OCI-LY7 (cell line): ENCODE data around the gene DSG3. TPM values are rescaled to one million over a fixed set of nuclear protein-coding genes. Genes with fewer than 3 reads are reported as not detected.

Experiments
- BruUV-seq: library from RNA; stranded (reverse); fragments of 400-500 nt; replicated peaks from 2 replicates; lab custom pipeline; 2021; lab: Mats Ljungman, UMichigan
- CTCF ChIA-PET: fragments of 300-600 bp; sonication (Branson Sonifier 250); formaldehyde crosslinking; loops from one replicate; lab custom pipeline; 2022; ENCODE audit warnings: antibody characterized with exemption; ENCODE audit not compliant: unreplicated experiment; lab: Charles Lee
- POLR2A ChIA-PET: fragments of 300-600 bp; sonication (Branson Sonifier 250); formaldehyde crosslinking; loops from one replicate; lab custom pipeline; 2022; ENCODE audit warnings: antibody characterized with exemption; lab: Charles Lee
- DNase-seq: peaks from one replicate; pipeline ENCODE4 v3.0.0-alpha.2; 2015; ENCODE audit warnings: low spot score
- H2AFZ ChIP-seq: fragments of 200-600 bp; sonication (generic), shearing (Covaris generic); 2 replicates; pipeline ENCODE4 v1.6.1; 2014; ENCODE audit warnings: mild to moderate bottlenecking, antibody characterized with exemption, low read length, moderate library complexity
- H3K27ac ChIP-seq: fragments of 200-600 bp; sonication (generic); 2 replicates; pipeline ENCODE4 v1.5.1; 2014; ENCODE audit warnings: mixed run types, low read depth, mild to moderate bottlenecking, moderate library complexity, low read length, inconsistent platforms; ENCODE audit not compliant: poor library complexity, severe bottlenecking
- H3K36me3 ChIP-seq: fragments of 200-600 bp; sonication (generic); 2 replicates; pipeline ENCODE4 v1.6.1; 2014; ENCODE audit warnings: mild to moderate bottlenecking, antibody characterized with exemption, low read length, moderate library complexity, mixed read lengths; ENCODE audit not compliant: insufficient read depth
- H3K4me1 ChIP-seq: fragments of 200-600 bp; sonication (generic); 2 replicates; pipeline ENCODE4 v1.5.1; 2014; ENCODE audit warnings: mild to moderate bottlenecking, low read length; ENCODE audit not compliant: insufficient read depth, poor library complexity, severe bottlenecking
- H3K4me2 ChIP-seq: fragments of 200-600 bp; sonication (generic); 2 replicates; pipeline ENCODE4 v1.6.1; 2014; ENCODE audit warnings: mild to moderate bottlenecking, low read length
- H3K4me3 ChIP-seq: fragments of 200-600 bp; sonication (generic); 2 replicates; pipeline ENCODE4 v1.5.1; 2014; ENCODE audit warnings: mild to moderate bottlenecking, low read depth, low read length; ENCODE audit not compliant: poor library complexity, severe bottlenecking
- H3K79me2 ChIP-seq: fragments of 200-600 bp; sonication (generic); 2 replicates; pipeline ENCODE4 v1.6.1; 2016; ENCODE audit warnings: low read depth, mild to moderate bottlenecking, low read length, moderate library complexity, mixed read lengths; ENCODE audit not compliant: insufficient read depth
- H3K9me2 ChIP-seq: fragments of 200-600 bp; sonication (generic); 2 replicates; pipeline ENCODE4 v1.6.1; 2016; ENCODE audit warnings: mild to moderate bottlenecking, low read length, mixed read lengths; ENCODE audit not compliant: insufficient read depth
- H3K9me3 ChIP-seq: fragments of 200-600 bp; sonication (generic); 2 replicates; pipeline ENCODE4 v1.6.1; 2014; ENCODE audit warnings: mild to moderate bottlenecking, mixed run types, low read length, mixed read lengths
- H4K20me1 ChIP-seq: fragments of 200-600 bp; sonication (generic); 2 replicates; pipeline ENCODE4 v1.6.1; 2014; ENCODE audit warnings: mild to moderate bottlenecking, antibody characterized with exemption, low read length, moderate library complexity, mixed read lengths; ENCODE audit not compliant: insufficient read depth
- EZH2phosphoT487 ChIP-seq: fragments of 200-600 bp; sonication (generic); IDR thresholded peaks from 2 replicates; pipeline ENCODE4 v1.6.1; 2018; ENCODE audit warnings: low read depth, borderline replicate concordance, mild to moderate bottlenecking, mixed run types, antibody characterized with exemption, low read length, moderate library complexity, mixed read lengths
- intact Hi-C: fragments of 100-400 bp; cut with micrococcal nuclease; formaldehyde crosslinking; loops from one replicate; pipeline ENCODE4 v1.10.0; 2022; ENCODE audit not compliant: unreplicated experiment
- total RNA-seq, 2 experiments: library from RNA; depleted of rRNA in 1 of 2; stranded (reverse); fragments of >200 nt in 1 of 2; shearing (Covaris generic) in 1 of 2; gene quantifications; 2 replicates each; pipeline ENCODE4 v1.2.3, GENCODE V29; 2014 to 2022
- TF ChIP-seq, protein P1 (sequence below): fragments of 200-600 bp; sonication (generic); conservative IDR thresholded peaks from 2 replicates; pipeline ENCODE4 v1.5.1; 2014; ENCODE audit warnings: mild to moderate bottlenecking, antibody characterized with exemption, low read length, moderate library complexity, mixed read lengths

The DSG3 gene
- total RNA-seq, 2 experiments from 2014 or later: not detected

DNA sequence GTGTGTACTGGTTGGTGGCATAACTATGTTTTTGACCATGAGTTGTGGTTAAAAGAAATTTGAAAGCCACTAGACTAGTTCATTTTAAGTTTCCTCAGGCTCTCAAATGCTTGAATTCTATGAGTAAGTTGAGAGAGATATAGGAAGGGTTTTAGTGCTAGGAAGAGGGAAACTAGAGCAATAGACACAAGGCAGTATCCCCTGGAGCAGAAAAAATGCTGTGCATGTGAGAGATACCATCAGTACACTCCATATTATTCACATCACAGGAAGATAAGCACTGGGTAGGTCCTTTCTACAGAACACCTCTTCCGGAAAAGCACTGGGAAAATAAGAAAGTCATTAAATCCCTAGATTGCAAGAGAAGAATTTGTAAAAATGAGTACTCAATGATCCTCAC is 19.3 kb upstream of the DSG3 start:
- no peak overlapping the region for H2AFZ ChIP-seq
- H4K20me1 ChIP-seq: no peaks in the 10 kb centered on the region
- no peaks in the 10 kb centered on the region for H3K9me3 ChIP-seq
- no peak overlapping the region for H3K27ac ChIP-seq
- TF ChIP-seq EZH2phosphoT487: no peak
- TF ChIP-seq, protein P1, sequence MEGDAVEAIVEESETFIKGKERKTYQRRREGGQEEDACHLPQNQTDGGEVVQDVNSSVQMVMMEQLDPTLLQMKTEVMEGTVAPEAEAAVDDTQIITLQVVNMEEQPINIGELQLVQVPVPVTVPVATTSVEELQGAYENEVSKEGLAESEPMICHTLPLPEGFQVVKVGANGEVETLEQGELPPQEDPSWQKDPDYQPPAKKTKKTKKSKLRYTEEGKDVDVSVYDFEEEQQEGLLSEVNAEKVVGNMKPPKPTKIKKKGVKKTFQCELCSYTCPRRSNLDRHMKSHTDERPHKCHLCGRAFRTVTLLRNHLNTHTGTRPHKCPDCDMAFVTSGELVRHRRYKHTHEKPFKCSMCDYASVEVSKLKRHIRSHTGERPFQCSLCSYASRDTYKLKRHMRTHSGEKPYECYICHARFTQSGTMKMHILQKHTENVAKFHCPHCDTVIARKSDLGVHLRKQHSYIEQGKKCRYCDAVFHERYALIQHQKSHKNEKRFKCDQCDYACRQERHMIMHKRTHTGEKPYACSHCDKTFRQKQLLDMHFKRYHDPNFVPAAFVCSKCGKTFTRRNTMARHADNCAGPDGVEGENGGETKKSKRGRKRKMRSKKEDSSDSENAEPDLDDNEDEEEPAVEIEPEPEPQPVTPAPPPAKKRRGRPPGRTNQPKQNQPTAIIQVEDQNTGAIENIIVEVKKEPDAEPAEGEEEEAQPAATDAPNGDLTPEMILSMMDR: no peak
- no peaks in the 10 kb centered on the region for H3K36me3 ChIP-seq
- BruUV-seq: no TSS peak
- ChIA-PET POLR2A (no interaction called here), CTCF (no interaction called here)
- H3K4me1 ChIP-seq: no peaks in the 10 kb centered on the region
- H3K4me3 ChIP-seq: no peak overlapping the region
- no peaks in the 10 kb centered on the region for H3K79me2 ChIP-seq
- no peak overlapping the region for H3K4me2 ChIP-seq
- intact Hi-C loops: loop anchor here (10.0 kb wide), 1 partner anchor 297 kb away; no protein-coding TSS in a partner anchor
- no peak for DNase-seq
- no peaks in the 10 kb centered on the region for H3K9me2 ChIP-seq

DNA sequence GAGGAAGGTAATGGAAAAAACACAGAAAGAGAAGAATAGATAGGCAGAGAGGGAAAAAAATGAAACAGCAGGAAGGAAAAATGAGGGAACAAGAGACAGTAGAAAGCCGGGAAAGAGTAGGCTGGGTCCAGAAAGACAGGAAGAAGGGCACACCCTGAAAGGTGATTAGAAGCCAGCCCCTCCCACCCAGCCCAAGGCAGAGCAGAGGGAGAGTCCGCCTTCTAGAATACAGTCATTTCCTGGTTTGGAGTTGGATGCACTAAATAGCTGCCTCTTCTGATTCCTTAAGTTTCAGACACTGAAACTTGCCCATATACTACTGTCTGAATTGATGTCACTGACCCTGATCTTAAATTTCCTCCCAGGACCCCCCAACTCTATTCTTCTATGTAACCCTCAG is 17.9 kb upstream of the DSG3 start:
- intact Hi-C loops: loop anchor here (10.0 kb wide), 1 partner anchor 295 kb away; no protein-coding TSS in a partner anchor
- no peak for DNase-seq
- TF ChIP-seq, protein P1: no peak
- TF ChIP-seq EZH2phosphoT487: no peak
- H3K4me3 ChIP-seq: no peak overlapping the region
- ChIA-PET CTCF (no interaction called here), POLR2A (interaction anchor here (0.7 kb wide), 1 partner anchor 14 kb away, joined by 6 read pairs; no protein-coding TSS in a partner anchor)
- no peaks in the 10 kb centered on the region for H3K9me2 ChIP-seq
- H3K9me3 ChIP-seq: no peaks in the 10 kb centered on the region
- H3K27ac ChIP-seq: no peak overlapping the region
- H4K20me1 ChIP-seq: no peaks in the 10 kb centered on the region
- no peak overlapping the region for H2AFZ ChIP-seq
- BruUV-seq: no TSS peak
- H3K36me3 ChIP-seq: no peaks in the 10 kb centered on the region
- no peak overlapping the region for H3K4me2 ChIP-seq
- H3K4me1 ChIP-seq: no peaks in the 10 kb centered on the region
- no peaks in the 10 kb centered on the region for H3K79me2 ChIP-seq

DNA sequence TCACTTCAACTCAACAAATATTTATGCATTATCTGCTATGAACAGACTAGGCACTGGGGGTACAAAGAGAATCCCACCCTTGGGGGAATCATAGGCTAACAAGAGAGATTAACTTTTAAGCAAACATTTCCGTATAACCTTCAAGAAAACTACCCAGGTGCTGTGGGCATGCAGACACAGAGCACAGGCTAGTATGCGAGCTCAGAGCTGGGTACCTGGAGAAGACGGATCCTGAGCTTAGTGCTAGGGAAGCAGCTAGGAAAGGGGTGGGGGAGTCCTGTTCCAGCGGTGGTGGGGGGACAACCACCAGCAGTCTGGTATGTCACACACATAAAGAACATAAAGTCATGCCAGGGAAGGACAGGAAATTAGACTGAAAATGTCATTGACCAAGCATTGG is 17.5 kb upstream of the DSG3 start:
- no peak overlapping the region for H2AFZ ChIP-seq
- no peak overlapping the region for H3K4me3 ChIP-seq
- no TSS peak for BruUV-seq
- DNase-seq: no peak
- CTCF ChIA-PET: no interaction called here
- no peaks in the 10 kb centered on the region for H3K36me3 ChIP-seq
- POLR2A ChIA-PET: interaction anchor here (0.7 kb wide), 1 partner anchor 14 kb away, joined by 6 read pairs; no protein-coding TSS in a partner anchor
- intact Hi-C loops: no loop called here
- no peaks in the 10 kb centered on the region for H3K79me2 ChIP-seq
- H3K9me3 ChIP-seq: no peaks in the 10 kb centered on the region
- TF ChIP-seq, protein P1: no peak
- TF ChIP-seq EZH2phosphoT487: no peak
- H3K27ac ChIP-seq: no peak overlapping the region
- no peak overlapping the region for H3K4me2 ChIP-seq
- no peaks in the 10 kb centered on the region for H3K9me2 ChIP-seq
- no peaks in the 10 kb centered on the region for H3K4me1 ChIP-seq
- no peaks in the 10 kb centered on the region for H4K20me1 ChIP-seq
